HTR-8/SVneo (cell line): Measurements from ENCODE around the gene SANBR.

Experiments
- DNase-seq: peaks from one replicate; pipeline ENCODE4 v3.0.0; 2011; ENCODE audit warnings: low spot score, mixed read lengths; ENCODE audit not compliant: insufficient read length
- FAIRE-seq: peaks from 2 replicates; lab custom pipeline; 2011; peaks lifted over from hg19 to GRCh38; lab: Jason Lieb, UNC

Gene SANBR

DNA sequence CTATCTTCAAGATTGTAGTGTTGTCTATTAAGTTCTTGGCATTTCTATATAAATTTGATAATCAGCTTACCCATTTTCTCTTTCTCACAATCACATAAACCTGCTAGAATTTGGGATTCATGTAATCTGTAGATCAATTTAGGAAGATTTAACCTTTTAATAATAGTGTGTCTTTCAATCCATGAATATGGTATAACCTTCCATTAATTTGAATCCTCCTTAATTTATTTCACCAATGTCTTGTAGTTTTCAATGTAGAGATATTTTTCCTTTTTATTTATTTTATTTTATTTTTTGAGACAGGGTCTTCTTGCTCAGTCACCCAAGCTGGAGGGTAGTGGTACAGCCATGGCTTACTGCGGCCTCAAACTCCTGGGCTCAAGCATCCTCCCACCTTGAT lies 20.2 kb downstream of the SANBR start:
- DNase-seq (no peak), FAIRE-seq (no peak)

DNA sequence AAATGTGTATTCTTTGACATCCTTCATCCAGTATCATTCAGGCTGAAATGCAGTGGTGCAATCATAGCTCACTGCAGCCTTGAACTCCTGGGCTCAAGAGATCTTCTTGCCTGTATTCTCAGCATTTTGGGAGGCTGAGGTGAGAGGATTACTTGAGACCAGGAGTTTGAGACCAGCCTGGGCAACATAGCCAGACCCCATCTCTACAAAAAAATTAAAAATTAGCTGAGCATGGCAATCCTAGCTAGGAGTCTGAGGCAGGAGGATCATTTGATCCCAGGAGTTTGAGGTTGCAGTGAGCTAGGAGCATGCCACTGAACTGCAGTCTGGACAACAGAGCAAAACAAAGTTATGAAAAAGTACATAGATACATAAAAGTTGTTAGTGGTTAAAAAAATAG lies 24.1 kb downstream of the SANBR start:
- DNase-seq (no peak), FAIRE-seq (no peak)

DNA sequence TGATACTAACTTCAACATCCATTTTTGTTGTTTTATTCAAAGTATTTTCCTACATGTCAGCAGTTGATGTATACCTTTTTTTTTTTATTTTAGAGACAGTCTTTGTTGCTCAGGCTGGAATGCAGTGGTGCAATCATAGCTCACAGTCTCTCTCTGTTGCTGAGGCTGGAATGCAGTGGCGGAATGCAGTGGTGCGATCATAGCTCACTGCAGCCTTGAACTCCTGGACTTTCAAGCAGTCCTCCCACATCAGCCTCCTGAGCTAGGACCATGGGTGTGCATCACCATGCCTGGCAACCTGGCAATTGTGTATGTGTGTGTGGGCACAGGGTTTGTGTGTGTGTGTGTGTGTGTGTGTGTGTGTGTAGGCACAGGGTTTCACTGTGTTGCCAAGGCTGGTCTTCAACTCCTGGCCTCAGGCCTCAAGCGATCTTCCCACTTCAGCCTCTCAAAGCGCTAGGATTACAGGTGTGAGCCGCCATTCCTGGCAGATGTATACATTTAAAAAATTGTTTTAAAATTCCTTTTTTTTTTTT lies 24.8 kb downstream of the SANBR start:
- DNase-seq (no peak), FAIRE-seq (no peak)

DNA sequence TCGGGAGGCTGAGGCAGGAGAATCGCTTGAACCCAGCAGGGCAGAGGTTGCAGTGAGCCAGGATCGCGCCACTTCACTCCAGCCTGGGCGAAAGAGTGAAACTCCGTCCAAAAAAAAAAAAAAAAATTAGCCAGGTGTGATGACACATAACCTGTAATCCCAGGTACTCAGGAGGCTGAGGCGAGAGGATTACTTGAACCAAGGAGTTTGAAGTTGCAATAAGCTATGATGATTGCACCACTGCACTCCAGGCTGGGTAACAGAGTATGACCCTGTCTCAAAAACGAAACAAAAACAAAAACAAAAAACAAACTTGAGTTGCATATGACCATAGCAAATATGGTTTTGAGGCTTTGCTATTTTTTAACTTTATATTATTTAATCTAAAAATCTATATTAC lies 25.8 kb downstream of the SANBR start:
- DNase-seq (no peak), FAIRE-seq (no peak)

DNA sequence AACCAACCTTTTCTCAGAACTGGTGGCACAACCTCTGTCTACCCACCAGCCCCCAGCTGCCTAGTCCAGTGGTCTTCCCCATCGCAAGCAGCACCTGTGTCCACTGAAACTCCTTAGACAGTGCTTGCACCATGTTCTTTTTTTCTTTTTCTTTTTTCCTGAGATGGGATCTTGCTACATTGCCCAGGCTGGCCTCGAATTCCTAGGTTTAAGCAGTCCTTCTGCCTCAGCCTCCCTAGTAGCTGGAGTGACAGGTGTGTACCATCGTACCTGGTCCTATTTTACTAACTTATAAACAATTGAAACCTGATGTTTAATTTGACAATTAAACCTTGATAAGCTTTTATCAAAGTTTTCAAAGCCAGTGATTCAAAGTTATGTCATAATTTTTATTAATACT lies 30.8 kb downstream of the SANBR start:
- no peak for DNase-seq
- FAIRE-seq, result no peak

DNA sequence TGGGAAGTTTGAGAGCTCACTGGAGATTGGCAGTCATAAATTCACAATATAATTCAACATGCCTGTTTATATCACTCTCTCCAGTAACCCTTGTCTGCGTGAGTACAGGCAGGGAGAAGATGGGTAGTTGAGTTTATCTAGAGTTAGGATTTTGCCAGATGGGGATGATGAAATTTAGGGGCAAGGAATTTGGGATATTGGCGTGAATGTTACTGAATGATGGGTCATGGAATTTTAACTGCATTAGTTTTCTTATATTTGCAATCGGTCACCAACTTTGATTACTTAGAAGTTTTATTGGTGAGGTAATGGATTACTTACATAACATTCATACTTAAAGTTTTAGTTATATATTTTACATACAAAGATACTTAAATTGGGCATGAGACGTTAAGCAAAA lies 35.1 kb downstream of the SANBR start:
- FAIRE-seq, result no peak
- DNase-seq, result no peak

DNA sequence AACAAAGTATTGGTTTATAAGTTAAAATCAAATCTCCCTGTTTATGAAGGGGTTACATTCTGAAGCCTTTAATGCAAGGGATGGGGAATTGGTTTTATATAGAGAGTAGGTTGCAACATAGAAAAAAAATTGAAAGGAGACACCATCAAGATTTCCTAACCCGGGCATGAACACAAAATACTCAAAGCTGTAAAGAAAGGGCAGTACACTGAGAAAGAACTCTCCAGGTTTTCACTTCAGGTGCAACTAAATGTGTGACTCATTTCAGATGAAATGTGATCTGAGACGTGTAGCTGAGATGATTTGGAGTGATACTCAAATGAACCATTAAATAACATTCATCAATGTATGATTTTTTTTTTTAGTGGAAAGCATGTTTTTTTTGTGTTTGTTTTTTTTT lies 43.6 kb downstream of the SANBR start:
- DNase-seq (no peak), FAIRE-seq (no peak)

DNA sequence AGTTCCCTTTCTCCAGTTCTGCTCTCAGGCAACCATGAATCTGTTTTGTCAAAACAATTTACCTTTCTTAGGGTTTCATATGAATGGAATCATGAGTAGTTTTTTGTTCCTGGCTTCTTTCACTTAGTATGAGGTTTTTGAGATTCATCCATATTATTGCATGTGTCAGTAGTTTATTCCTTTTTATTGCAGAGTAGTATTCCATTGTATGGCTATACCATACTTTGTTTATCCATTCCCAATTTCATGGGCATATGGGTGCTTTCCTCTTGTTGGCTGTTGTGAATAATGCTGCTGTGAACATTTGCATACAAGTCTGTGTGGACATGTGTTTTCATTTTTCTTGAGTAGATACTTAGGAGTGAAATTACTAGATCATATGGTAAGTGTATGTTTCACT lies 46.0 kb downstream of the SANBR start:
- FAIRE-seq, result no peak
- DNase-seq, result no peak

DNA sequence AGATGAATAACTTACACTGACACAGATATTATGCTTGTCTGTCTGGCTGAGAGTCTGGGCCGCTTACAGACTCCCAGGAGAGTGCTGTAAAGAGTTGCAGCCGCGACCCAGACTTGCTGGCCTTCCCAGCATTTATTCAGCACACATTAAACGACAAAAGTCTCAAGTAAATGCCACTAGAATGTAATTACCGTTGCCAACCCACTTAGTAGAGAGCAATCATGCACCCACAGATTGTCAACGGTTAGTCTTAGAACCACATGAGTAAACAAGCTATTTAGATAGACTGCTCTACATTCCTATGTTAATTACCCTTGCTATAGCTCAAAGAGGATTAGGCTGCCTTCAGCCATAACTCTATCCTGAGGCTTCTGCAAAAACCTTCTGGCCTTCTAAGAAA lies 48.5 kb downstream of the SANBR start:
- DNase-seq (no peak), FAIRE-seq (no peak)
